NOMO-1 (cell line): ENCODE measurements around the gene PAN2.
"Not testable (repeated sequence)": the region's sequence is repeated elsewhere in the genome, so short reads cannot be mapped to it uniquely, and the experiment has no call there.

Source experiments
- DNase-seq, 2 experiments: peaks; one replicate each; lab custom pipeline; 2025; ENCODE audit not compliant: unreplicated experiment in 2 of 2; lab: John Stamatoyannopoulos, UW

Gene PAN2

GRCh38 chr12:56333679-56334489 is at the start of gene PAN2:
TSS of gene PAN2 (minus strand) at chr12:56334000. CDS start at chr12:56333094, 906 bp downstream.
- peak; percentile 92 to 97 for DNase-seq

- no peak for DNase-seq
These were observed 48.8 kb upstream of the PAN2 start for GRCh38 chr12:56382611-56383010.

GRCh38 chr12:56377989-56378316 is 44.2 kb upstream of the PAN2 start:
- DNase-seq: no peak

GRCh38 chr12:56377310-56377988 is 43.6 kb upstream of the PAN2 start:
- no peak for DNase-seq

- DNase-seq: peak; percentile 11 to 31
These were observed 42.0 kb upstream of the PAN2 start for GRCh38 chr12:56375598-56376434.

- peak in 1 of 2 experiments; percentile 37 for DNase-seq
These were observed 41.2 kb upstream of the PAN2 start for GRCh38 chr12:56374726-56375597.

- no peak for DNase-seq
These were observed 39.7 kb upstream of the PAN2 start for GRCh38 chr12:56373515-56373914.

GRCh38 chr12:56366948-56367347 is 33.1 kb upstream of the PAN2 start:
- no peak for DNase-seq

- no peak for DNase-seq
These were observed 28.6 kb upstream of the PAN2 start, which contains the start of gene APOF for GRCh38 chr12:56362130-56363059. TSS of gene APOF (minus strand) at chr12:56362857. CDS start at chr12:56362745, 112 bp downstream.

GRCh38 chr12:56361487-56362129 is 27.8 kb upstream of the PAN2 start:
- no peak for DNase-seq

GRCh38 chr12:56359851-56360767 is 26.3 kb upstream of the PAN2 start, which contains the start of gene STAT2:
TSS of gene STAT2 (minus strand) at chr12:56360107. CDS start at chr12:56356571, 3,536 bp downstream.
- peak; percentile 99 to 100 for DNase-seq

- peak; percentile 68 to 80 for DNase-seq
These were observed 25.2 kb upstream of the PAN2 start for GRCh38 chr12:56358836-56359532.

GRCh38 chr12:56351325-56351724 is 17.5 kb upstream of the PAN2 start:
- no peak for DNase-seq

GRCh38 chr12:56350662-56351061 is 16.9 kb upstream of the PAN2 start:
- no peak for DNase-seq

- DNase-seq: no peak
These were observed 15.0 kb upstream of the PAN2 start for GRCh38 chr12:56348776-56349175.

GRCh38 chr12:56347255-56347654 is 13.5 kb upstream of the PAN2 start:
- DNase-seq: not testable (repeated sequence)

- no peak for DNase-seq
These were observed 12.9 kb upstream of the PAN2 start for GRCh38 chr12:56346675-56347074.
